ENCODE data around the gene IGIP.
A peak's percentile ranks its signal among the peaks of the same experiment; 100 is the strongest.

The IGIP gene

DNA sequence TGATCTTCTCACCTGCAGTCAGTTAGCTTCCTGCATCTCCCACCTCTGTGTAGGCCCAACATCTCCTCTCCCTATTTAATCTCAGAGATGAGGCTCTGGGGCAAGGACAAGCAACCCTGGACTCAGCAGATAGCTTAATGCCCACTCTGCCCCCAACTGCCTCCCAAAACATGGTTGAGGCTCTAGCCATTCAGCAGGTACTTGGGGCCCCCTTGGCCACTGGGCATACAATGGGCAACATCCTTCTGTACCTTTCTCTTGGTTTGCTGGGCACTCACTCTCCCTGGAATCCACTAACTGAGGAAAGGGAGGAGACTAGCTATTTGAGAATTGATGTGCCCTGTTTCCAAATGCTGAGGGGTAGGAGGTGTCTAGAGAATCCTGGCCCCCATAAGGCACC lies 9.4 kb downstream of the IGIP start:
- TF ChIP-seq POLR2A (IDR thresholded peaks at IDR 0.05; ENCODE audit: low read depth, low read length) (no peak), TAF1 (IDR thresholded peaks at IDR 0.05; ENCODE audit: low read depth, low read length) (no peak), POU2F2 (IDR thresholded peaks at IDR 0.05; ENCODE audit: low read depth, low read length) (no peak), SPI1 (IDR thresholded peaks at IDR 0.05; ENCODE audit: low read depth, low read length) (no peak), POLR2AphosphoS5 (IDR thresholded peaks at IDR 0.05; ENCODE audit: low read depth, low read length) (no peak), PAX5 (IDR thresholded peaks at IDR 0.05; ENCODE audit: insufficient read depth, low read length, severe bottlenecking) (no peak)
- no peak for FAIRE-seq
- no peak for DNase-seq (ENCODE audit: insufficient read length, low spot score)

DNA sequence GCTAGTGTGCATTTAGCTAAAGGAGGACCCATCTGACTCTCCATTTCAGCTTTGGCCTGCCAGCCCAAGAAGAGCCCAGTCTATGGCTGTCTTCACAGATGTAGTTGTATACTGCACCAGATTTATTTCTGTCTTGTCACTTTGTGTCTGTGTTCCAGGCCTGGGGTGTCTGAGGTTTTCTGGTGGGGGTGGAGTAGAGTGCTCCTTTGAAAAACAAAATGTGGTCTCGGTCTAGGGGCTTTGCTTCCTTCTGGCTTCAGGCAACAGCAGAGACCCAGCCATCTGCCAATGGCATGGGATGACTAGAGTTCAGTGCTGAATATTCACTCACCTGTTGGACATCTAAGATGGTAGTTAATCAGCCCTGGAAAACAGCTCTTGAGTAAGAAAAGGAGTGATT lies 10.9 kb downstream of the IGIP start:
- DNase-seq (ENCODE audit: insufficient read length, low spot score) (no peak), FAIRE-seq (no peak)
- TF ChIP-seq TAF1 (IDR thresholded peaks at IDR 0.05; ENCODE audit: low read depth, low read length), result no peak
- no peak for TF ChIP-seq SPI1 (IDR thresholded peaks at IDR 0.05; ENCODE audit: low read depth, low read length)
- TF ChIP-seq POLR2A (IDR thresholded peaks at IDR 0.05; ENCODE audit: low read depth, low read length), result no peak
- no peak for TF ChIP-seq PAX5 (IDR thresholded peaks at IDR 0.05; ENCODE audit: insufficient read depth, low read length, severe bottlenecking)
- no peak for TF ChIP-seq POLR2AphosphoS5 (IDR thresholded peaks at IDR 0.05; ENCODE audit: low read depth, low read length)
- no peak for TF ChIP-seq POU2F2 (IDR thresholded peaks at IDR 0.05; ENCODE audit: low read depth, low read length)

DNA sequence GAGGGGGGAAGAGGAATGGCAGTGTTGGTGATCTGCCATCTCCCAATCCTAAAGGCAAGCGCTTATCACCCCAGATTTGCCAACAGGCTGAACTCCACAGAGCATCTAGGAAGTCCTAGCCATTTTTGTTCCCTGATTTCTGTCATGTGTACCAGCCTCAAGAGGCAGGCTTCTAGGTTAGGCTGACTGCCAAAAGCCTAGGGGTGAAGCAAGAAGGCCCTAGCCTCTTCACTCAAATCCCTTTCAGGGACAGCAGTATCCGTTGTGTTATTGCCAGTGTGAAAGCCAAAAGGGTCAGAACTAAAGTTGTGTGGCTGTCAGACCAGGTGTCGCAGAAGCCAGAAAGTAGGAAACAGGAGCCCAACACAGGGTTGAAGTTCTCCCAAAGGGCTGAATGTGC lies 14.7 kb downstream of the IGIP start:
- DNase-seq (ENCODE audit: insufficient read length, low spot score), result no peak
- TF ChIP-seq POLR2A (IDR thresholded peaks at IDR 0.05; ENCODE audit: low read depth, low read length) (no peak), PAX5 (IDR thresholded peaks at IDR 0.05; ENCODE audit: insufficient read depth, low read length, severe bottlenecking) (no peak), TAF1 (IDR thresholded peaks at IDR 0.05; ENCODE audit: low read depth, low read length) (no peak)
- FAIRE-seq, result no peak

DNA sequence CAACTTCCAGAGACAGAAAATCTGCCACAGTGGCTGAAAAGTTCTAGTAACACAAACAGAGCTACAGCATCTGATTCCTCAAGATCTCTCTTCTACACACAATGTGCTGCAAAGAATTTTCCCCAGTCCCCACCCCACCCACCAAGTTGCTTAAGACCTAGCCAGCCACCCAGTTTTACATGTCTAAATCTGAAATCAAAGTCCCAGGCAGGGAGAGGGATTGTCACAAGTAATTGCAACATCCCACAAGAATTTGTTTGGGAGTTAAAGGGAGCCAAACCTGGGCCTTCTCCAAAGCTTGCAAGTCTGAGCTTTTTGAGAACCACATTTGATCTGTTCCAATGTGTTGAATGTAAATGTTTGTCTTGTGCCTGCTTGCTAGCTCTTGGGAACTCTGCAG lies 15.5 kb downstream of the IGIP start:
- FAIRE-seq (no peak), DNase-seq (ENCODE audit: insufficient read length, low spot score) (no peak)
- no peak for TF ChIP-seq SPI1 (IDR thresholded peaks at IDR 0.05; ENCODE audit: low read depth, low read length)
- no peak for TF ChIP-seq PAX5 (IDR thresholded peaks at IDR 0.05; ENCODE audit: insufficient read depth, low read length, severe bottlenecking)
- no peak for TF ChIP-seq POLR2AphosphoS5 (IDR thresholded peaks at IDR 0.05; ENCODE audit: low read depth, low read length)
- TF ChIP-seq TAF1 (IDR thresholded peaks at IDR 0.05; ENCODE audit: low read depth, low read length), result no peak
- TF ChIP-seq POU2F2 (IDR thresholded peaks at IDR 0.05; ENCODE audit: low read depth, low read length), result no peak

DNA sequence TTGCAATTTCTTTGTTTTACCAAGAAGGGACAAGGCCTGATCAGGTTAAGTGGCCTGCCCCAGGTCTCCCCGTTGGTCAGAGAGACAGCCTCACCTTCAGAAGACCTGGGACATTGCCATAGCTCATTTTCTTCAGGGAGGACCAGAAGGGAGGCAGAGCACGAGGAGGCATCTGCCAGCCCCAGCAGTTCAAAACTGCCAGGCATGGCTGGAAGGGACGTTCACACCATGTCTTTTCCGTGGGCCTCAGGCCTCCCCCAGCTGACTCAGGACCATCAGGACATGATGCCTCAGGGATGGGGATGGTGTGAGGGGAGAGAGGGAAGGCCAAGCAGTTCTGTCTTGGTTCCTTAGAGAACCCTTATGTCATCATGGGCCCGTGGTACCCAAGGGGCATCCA lies 16.5 kb downstream of the IGIP start:
- no peak for TF ChIP-seq POU2F2 (IDR thresholded peaks at IDR 0.05; ENCODE audit: low read depth, low read length)
- TF ChIP-seq PAX5 (IDR thresholded peaks at IDR 0.05; ENCODE audit: insufficient read depth, low read length, severe bottlenecking), result no peak
- no peak for TF ChIP-seq TAF1 (IDR thresholded peaks at IDR 0.05; ENCODE audit: low read depth, low read length)
- TF ChIP-seq POLR2A (IDR thresholded peaks at IDR 0.05; ENCODE audit: low read depth, low read length), result no peak
- no peak for DNase-seq (ENCODE audit: insufficient read length, low spot score)
- no peak for FAIRE-seq

DNA sequence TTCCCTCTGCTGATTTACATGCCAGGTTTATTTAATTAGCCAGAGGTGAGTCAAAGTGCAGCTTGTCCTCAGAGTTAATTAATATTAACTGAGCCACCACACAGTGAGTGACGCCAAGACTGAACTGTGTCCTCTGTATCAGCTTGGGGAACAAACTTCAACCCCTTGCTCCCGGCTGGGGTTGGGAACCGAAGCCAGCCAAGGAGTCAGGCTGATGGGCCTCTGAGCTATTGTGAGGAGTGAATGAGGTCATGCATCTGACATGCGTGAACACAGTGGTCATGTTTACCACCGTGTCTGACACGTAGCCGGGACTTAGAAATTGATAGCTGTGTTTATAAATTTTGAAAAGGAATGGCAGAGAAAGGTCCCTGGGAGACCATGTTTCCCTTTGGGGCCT lies 17.1 kb downstream of the IGIP start:
- FAIRE-seq, result no peak
- no peak for DNase-seq (ENCODE audit: insufficient read length, low spot score)
- TF ChIP-seq POLR2AphosphoS5 (IDR thresholded peaks at IDR 0.05; ENCODE audit: low read depth, low read length) (no peak), TAF1 (IDR thresholded peaks at IDR 0.05; ENCODE audit: low read depth, low read length) (no peak), PAX5 (IDR thresholded peaks at IDR 0.05; ENCODE audit: insufficient read depth, low read length, severe bottlenecking) (no peak), SPI1 (IDR thresholded peaks at IDR 0.05; ENCODE audit: low read depth, low read length) (no peak), POLR2A (IDR thresholded peaks at IDR 0.05; ENCODE audit: low read depth, low read length) (no peak), POU2F2 (IDR thresholded peaks at IDR 0.05; ENCODE audit: low read depth, low read length) (no peak)

DNA sequence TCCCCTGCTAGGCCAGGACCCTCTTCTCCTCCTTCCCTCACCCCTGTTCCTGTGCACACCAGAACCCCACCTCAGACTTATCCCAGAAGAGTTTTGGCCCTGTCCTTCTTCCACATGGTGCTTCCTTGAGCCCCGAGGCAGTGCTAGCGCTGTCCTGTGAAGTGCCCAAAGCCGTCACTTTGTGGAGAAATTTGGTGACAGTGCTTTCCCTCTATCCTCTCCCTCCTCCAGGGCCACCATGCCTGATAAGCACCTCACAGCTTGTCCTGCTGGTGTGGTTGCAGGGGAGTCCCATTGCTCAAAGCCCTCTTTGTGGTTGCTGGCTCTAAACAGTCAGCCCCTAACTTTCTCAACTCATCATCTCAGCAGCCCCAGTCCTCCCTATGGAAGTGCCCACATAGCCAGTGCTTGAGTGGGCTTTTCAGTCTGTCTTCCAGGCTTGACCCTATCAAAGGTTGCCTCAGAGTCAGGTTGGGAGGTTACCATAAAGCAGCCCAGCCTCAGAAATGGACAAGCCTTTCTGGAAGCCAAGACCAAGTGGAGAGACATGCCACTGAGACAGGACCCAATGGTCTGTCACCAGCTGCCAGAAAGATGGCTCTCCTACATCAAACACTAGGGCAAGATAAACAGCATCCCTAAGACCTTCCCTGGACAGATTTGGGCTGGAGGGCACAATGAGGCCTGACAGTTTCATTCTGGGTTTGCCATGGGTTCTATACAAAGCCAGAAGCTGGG lies 18.0 kb downstream of the IGIP start:
- FAIRE-seq, result no peak
- no peak for DNase-seq (ENCODE audit: insufficient read length, low spot score)
- TF ChIP-seq POLR2A (IDR thresholded peaks at IDR 0.05; ENCODE audit: low read depth, low read length) (no peak), SPI1 (IDR thresholded peaks at IDR 0.05; ENCODE audit: low read depth, low read length) (no peak), POU2F2 (IDR thresholded peaks at IDR 0.05; ENCODE audit: low read depth, low read length) (no peak), POLR2AphosphoS5 (IDR thresholded peaks at IDR 0.05; ENCODE audit: low read depth, low read length) (no peak), PAX5 (IDR thresholded peaks at IDR 0.05; ENCODE audit: insufficient read depth, low read length, severe bottlenecking) (no peak), TAF1 (IDR thresholded peaks at IDR 0.05; ENCODE audit: low read depth, low read length) (no peak)

DNA sequence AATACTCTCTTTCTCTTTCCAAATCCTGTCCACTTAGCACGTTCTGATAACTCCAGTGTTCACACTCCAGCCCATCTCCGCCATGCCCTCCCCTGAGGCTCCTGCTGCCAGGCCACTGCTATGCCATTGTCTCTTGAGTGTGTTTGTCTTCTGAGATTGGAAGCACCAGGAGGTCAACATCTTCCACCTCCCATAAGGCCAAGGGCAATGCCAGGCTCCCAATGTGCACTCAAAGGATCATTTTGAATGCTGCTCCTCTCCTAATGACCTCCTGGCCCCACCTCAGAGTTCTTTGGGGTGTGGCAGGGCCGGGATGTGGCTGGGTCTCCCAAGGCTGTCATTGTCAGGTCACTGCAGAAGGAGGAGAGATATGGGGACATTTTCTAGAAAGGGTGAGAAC lies 19.5 kb downstream of the IGIP start:
- FAIRE-seq, result no peak
- DNase-seq (ENCODE audit: insufficient read length, low spot score), result no peak
- TF ChIP-seq SPI1 (IDR thresholded peaks at IDR 0.05; ENCODE audit: low read depth, low read length), result no peak
- TF ChIP-seq POU2F2 (IDR thresholded peaks at IDR 0.05; ENCODE audit: low read depth, low read length), result no peak
- no peak for TF ChIP-seq POLR2AphosphoS5 (IDR thresholded peaks at IDR 0.05; ENCODE audit: low read depth, low read length)
- TF ChIP-seq PAX5 (IDR thresholded peaks at IDR 0.05; ENCODE audit: insufficient read depth, low read length, severe bottlenecking), result no peak
- no peak for TF ChIP-seq POLR2A (IDR thresholded peaks at IDR 0.05; ENCODE audit: low read depth, low read length)
- no peak for TF ChIP-seq TAF1 (IDR thresholded peaks at IDR 0.05; ENCODE audit: low read depth, low read length)

DNA sequence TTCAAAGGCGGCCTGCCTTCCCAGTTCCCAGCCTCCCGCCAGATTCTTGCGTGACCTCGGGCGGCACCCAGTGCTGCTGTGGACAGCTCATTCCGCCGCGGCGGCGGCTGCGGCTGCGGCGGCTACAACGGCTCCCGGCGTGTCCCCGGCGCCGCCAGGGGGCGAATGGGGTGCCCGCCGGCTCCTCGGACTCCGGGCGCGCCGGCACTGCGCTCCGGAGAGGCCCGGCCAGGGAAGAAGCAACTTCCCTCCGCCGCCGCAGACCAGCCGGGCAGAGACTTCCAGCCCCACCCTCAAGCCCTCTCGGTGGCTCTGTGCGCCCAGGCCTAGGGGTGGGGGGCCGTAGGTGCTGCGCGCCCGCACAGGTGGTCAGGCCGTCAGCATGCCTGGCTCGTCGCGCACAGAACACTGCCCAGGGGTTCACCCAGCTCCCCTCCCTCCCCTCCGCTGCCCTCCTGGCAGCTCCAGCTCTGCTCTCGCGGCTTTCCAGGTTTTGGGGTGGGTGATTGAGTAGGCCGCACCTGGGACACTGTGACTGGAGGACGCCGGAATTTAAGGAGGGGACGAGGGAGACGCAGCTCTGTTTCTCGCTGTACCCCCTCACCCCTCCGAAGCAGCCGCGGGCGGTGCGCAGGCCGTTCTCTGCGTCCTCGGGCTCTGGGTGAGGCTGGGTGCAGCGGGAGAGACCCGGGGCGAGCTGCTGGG lies 20.2 kb downstream of the IGIP start:
- DNase-seq (ENCODE audit: insufficient read length, low spot score), result peak; percentile 77

More for the DNA sequence above, 20.2 kb downstream of the IGIP start:
- FAIRE-seq, result peak; percentile 40
- TF ChIP-seq POU2F2 (IDR thresholded peaks at IDR 0.05; ENCODE audit: low read depth, low read length), result no peak
- no peak for TF ChIP-seq SPI1 (IDR thresholded peaks at IDR 0.05; ENCODE audit: low read depth, low read length)
- TF ChIP-seq POLR2AphosphoS5 (IDR thresholded peaks at IDR 0.05; ENCODE audit: low read depth, low read length), result no peak
- no peak for TF ChIP-seq POLR2A (IDR thresholded peaks at IDR 0.05; ENCODE audit: low read depth, low read length)
- no peak for TF ChIP-seq PAX5 (IDR thresholded peaks at IDR 0.05; ENCODE audit: insufficient read depth, low read length, severe bottlenecking)
- no peak for TF ChIP-seq TAF1 (IDR thresholded peaks at IDR 0.05; ENCODE audit: low read depth, low read length)
